ENCODE measurements around the gene UNC45A.

The UNC45A gene

GRCh38 chr15:90968434-90968833 is 33.3 kb downstream of the UNC45A start:
- DNase-seq = no peak

GRCh38 chr15:90970274-90970673 is 35.2 kb downstream of the UNC45A start:
- no peak for DNase-seq

- DNase-seq = no peak
Observed at GRCh38 chr15:90972133-90972532, 37.0 kb downstream of the UNC45A start.

- no peak for DNase-seq
Observed at GRCh38 chr15:90974216-90974615, 39.1 kb downstream of the UNC45A start.

- DNase-seq = no peak
Observed at GRCh38 chr15:90979582-90979981, 44.5 kb downstream of the UNC45A start.

GRCh38 chr15:90981681-90982080 is 46.6 kb downstream of the UNC45A start:
- DNase-seq = no peak

- DNase-seq = no peak
Observed at GRCh38 chr15:90982135-90982534, 47.0 kb downstream of the UNC45A start.

- no peak for DNase-seq
Observed at GRCh38 chr15:90986790-90987507, 51.9 kb downstream of the UNC45A start.

GRCh38 chr15:90987561-90988141 is 52.6 kb downstream of the UNC45A start:
- DNase-seq = no peak

- DNase-seq = no peak
Observed at GRCh38 chr15:90988296-90988695, 53.2 kb downstream of the UNC45A start.

GRCh38 chr15:90989040-90989768 is 54.1 kb downstream of the UNC45A start:
- no peak for DNase-seq

GRCh38 chr15:90990446-90990845 is 55.4 kb downstream of the UNC45A start:
- DNase-seq = no peak

- DNase-seq = no peak
Observed at GRCh38 chr15:90991587-90992285, 56.7 kb downstream of the UNC45A start.

GRCh38 chr15:90994059-90994416 is 59.0 kb downstream of the UNC45A start:
- no peak for DNase-seq

- DNase-seq = peak; percentile 92
Observed at GRCh38 chr15:90994417-90995311, 59.6 kb downstream of the UNC45A start, which contains the start of gene PRC1. PRC1 (minus strand) TSS chr15:90994535; CDS start chr15:90994417, 118 bp downstream.

- DNase-seq = no peak
Observed at GRCh38 chr15:90998737-90999136, 63.7 kb downstream of the UNC45A start.

GRCh38 chr15:91001209-91001608 is 66.1 kb downstream of the UNC45A start:
- DNase-seq = no peak
